ENCODE results near the gene SDHAF4.
"Not testable (repeated sequence)": the region's sequence is repeated elsewhere in the genome, so short reads cannot be mapped to it uniquely, and the experiment has no call there.

The SDHAF4 gene

GRCh38 chr6:70592391-70593117 lies 25.8 kb downstream of the SDHAF4 start:
- no peak for DNase-seq (ENCODE audit: low read depth in 2 of 2)

GRCh38 chr6:70593118-70593486 lies 26.4 kb downstream of the SDHAF4 start:
- DNase-seq (ENCODE audit: low read depth in 2 of 2), result no peak

- DNase-seq (ENCODE audit: low read depth in 2 of 2), result no peak
These were observed 32.5 kb downstream of the SDHAF4 start for GRCh38 chr6:70599187-70599586.

- no peak for DNase-seq (ENCODE audit: low read depth in 2 of 2)
These were observed 34.3 kb downstream of the SDHAF4 start for GRCh38 chr6:70601014-70601413.

- no peak for DNase-seq (ENCODE audit: low read depth in 2 of 2)
These were observed 37.5 kb downstream of the SDHAF4 start for GRCh38 chr6:70604254-70604653.

- DNase-seq (ENCODE audit: low read depth in 2 of 2), result not testable (repeated sequence)
These were observed 40.6 kb downstream of the SDHAF4 start for GRCh38 chr6:70607371-70607770.

- DNase-seq (ENCODE audit: low read depth in 2 of 2), result not testable (repeated sequence)
These were observed 42.5 kb downstream of the SDHAF4 start for GRCh38 chr6:70609181-70609580.

GRCh38 chr6:70616728-70617260 lies 50.1 kb downstream of the SDHAF4 start:
- no peak for DNase-seq (ENCODE audit: low read depth in 2 of 2)

- no peak for DNase-seq (ENCODE audit: low read depth in 2 of 2)
These were observed 54.0 kb downstream of the SDHAF4 start for GRCh38 chr6:70620746-70621145.

- no peak for DNase-seq (ENCODE audit: low read depth in 2 of 2)
These were observed 55.7 kb downstream of the SDHAF4 start for GRCh38 chr6:70622461-70622860.

GRCh38 chr6:70625436-70625835 lies 58.7 kb downstream of the SDHAF4 start:
- no peak for DNase-seq (ENCODE audit: low read depth in 2 of 2)

- DNase-seq (ENCODE audit: low read depth in 2 of 2), result no peak
These were observed 60.9 kb downstream of the SDHAF4 start for GRCh38 chr6:70627500-70628254.

GRCh38 chr6:70629929-70630328 lies 63.2 kb downstream of the SDHAF4 start:
- no peak for DNase-seq (ENCODE audit: low read depth in 2 of 2)

- no peak for DNase-seq (ENCODE audit: low read depth in 2 of 2)
These were observed 67.1 kb downstream of the SDHAF4 start for GRCh38 chr6:70633870-70634269.

- no peak for DNase-seq (ENCODE audit: low read depth in 2 of 2)
These were observed 69.9 kb downstream of the SDHAF4 start for GRCh38 chr6:70636596-70636995.

- no peak for DNase-seq (ENCODE audit: low read depth in 2 of 2)
These were observed 71.7 kb downstream of the SDHAF4 start for GRCh38 chr6:70638468-70638867.

Data from stimulated activated CD8-positive, alpha-beta memory T cell treated with anti-CD3 and anti-CD28 coated beads, Interleukin-2, amount 100 ng/mL, for 48 hours (primary cell).